H1 (cell line): ENCODE results near the gene POU2AF3. TPM values are rescaled to one million over a fixed set of nuclear protein-coding genes. Genes with fewer than 3 reads are reported as not detected.

Experiments
- ATF3 ChIP-seq: IDR thresholded peaks from 2 replicates; pipeline ENCODE4 v1.6.1; 2011; ENCODE audit warnings: low read depth, mild to moderate bottlenecking, low read length; ENCODE audit not compliant: insufficient read depth
- HDAC2 ChIP-seq, 2 experiments: fragments of 300-600 bp in 1 of 2; sonication (generic) in 1 of 2; IDR thresholded peaks; 2 replicates each; pipeline ENCODE4 v1.6.1; 2011 to 2012; ENCODE audit warnings: low read depth in 2 of 2, low read length in 2 of 2, mild to moderate bottlenecking in 2 of 2, moderate library complexity in 2 of 2, borderline replicate concordance in 1 of 2, inconsistent platforms in 1 of 2
- RBBP5 ChIP-seq: IDR thresholded peaks from 2 replicates; pipeline ENCODE4 v1.7.1; 2012; ENCODE audit warnings: low read depth, mild to moderate bottlenecking, inconsistent platforms, low read length, moderate library complexity, borderline replicate concordance
- SP1 ChIP-seq: IDR thresholded peaks from 2 replicates; pipeline ENCODE4 v1.6.1; 2011; ENCODE audit warnings: low read depth, low read length
- TAF7 ChIP-seq: optimal IDR thresholded peaks from 2 replicates; pipeline ENCODE3; 2011; ENCODE audit warnings: low read depth, mild to moderate bottlenecking, inconsistent platforms, low read length, moderate library complexity, borderline replicate concordance
- USF2 ChIP-seq: IDR thresholded peaks from 2 replicates; pipeline ENCODE4 v1.6.1; 2011; ENCODE audit warnings: low read length, improper control_type of control experiment
- polyA plus RNA-seq, 7 experiments: library from polyadenylated mRNA; depleted of rRNA in 3 of 7; stranded (reverse) in 5 of 7; unstranded in 2 of 7; fragments of >200 nt in 5 of 7; fragments of 200-250 nt in 2 of 7; gene quantifications; 1 replicate in 5 of 7; 2 replicates in 1 of 7; 4 replicates in 1 of 7; pipeline versions ENCODE4 v1.2.1 to v1.2.3, GENCODE V29; 2011 to 2013; ENCODE audit warnings: missing spikeins in 2 of 7, mixed read lengths in 2 of 7
- total RNA-seq: library from RNA; stranded (reverse); fragmentation: NEBNext Ultra II Directional; extraction: Animal tissue kit (Norgen Biotek cat#: 25700); gene quantifications from 2 replicates; pipeline ENCODE4 v1.2.1, GENCODE V29; 2021

POU2AF3 gene
- total and polyA plus RNA-seq, 2 of the 8 experiments (the other 6 are each of a cell fraction or from before 2014, with no cell fraction given), result 1.2 to 5.7 TPM

DNA sequence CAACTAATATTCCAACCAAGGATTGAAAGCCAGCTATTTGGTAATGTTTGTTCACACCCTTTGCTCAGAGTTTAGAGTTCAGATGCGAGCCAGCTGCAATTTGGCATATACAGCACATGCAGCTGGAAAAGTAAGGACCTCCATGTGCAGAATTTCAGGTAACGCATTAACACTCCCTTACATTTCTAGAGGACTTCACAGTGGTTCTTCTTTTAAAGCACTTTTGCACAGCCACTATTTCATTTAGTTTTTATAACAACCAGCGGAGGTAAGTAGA, 3.4 kb downstream of the POU2AF3 start (continued):
- TF ChIP-seq HDAC2 (IDR thresholded peaks at IDR 0.05; ENCODE audit: borderline replicate concordance in 1 of 2, low read depth in 2 of 2, low read length in 2 of 2) (no peak), SP1 (no peak), USF2 (no peak), TAF7 (no peak), RBBP5 (no peak), ATF3 (no peak)
